Measurements from ENCODE around the gene RBM48. TPM values are rescaled to one million over a fixed set of nuclear protein-coding genes. Genes with fewer than 3 reads are reported as not detected.

Gene RBM48
- total RNA-seq, 1 experiment from 2014 or later: 14.6 TPM

GRCh38 chr7:92506363-92506762 lies 22.2 kb upstream of the RBM48 start:
- no peak for TF ChIP-seq YY1 (IDR thresholded peaks at IDR 0.05; ENCODE audit: extremely low read depth, insufficient replicate concordance, low read depth, low read length)
- no peak for TF ChIP-seq EZH2phosphoT487 (IDR thresholded peaks at IDR 0.05; ENCODE audit: borderline replicate concordance)
- no peak for TF ChIP-seq POLR2A (IDR thresholded peaks at IDR 0.05; ENCODE audit: borderline replicate concordance, extremely low read depth, insufficient read depth, insufficient read length)
- H3K79me2 ChIP-seq (ENCODE audit: insufficient read depth, low read length): no peaks in the 10 kb centered on the region
- ATAC-seq: no peak
- H3K27me3 ChIP-seq (ENCODE audit: insufficient read depth, low read length): no peaks in the 10 kb centered on the region
- RAD21 ChIA-PET (ENCODE audit: low non-redundant PET in 1 of 2, low total read pairs in 2 of 2, uncharacterized antibody in 2 of 2, unreplicated experiment in 2 of 2): no interaction called here
- H3K36me3 ChIP-seq (ENCODE audit: control insufficient read depth in 1 of 2, insufficient read depth in 2 of 2, low read length in 2 of 2): peaks cover 0 to 24% of the 10 kb centered on the region in 2 experiments; a peak in 2 of 4 replicates
- intact Hi-C loops (cut with micrococcal nuclease): no loop called here
- H3K9ac ChIP-seq (ENCODE audit: low read length): no peak overlapping the region
- no peaks in the 10 kb centered on the region for H4K20me1 ChIP-seq (ENCODE audit: insufficient read depth)
- CTCF ChIA-PET: no interaction called here
- H3K4me1 ChIP-seq (ENCODE audit: control insufficient read depth in 1 of 2, insufficient read depth in 2 of 2, low read length in 2 of 2): no peaks in the 10 kb centered on the region
- BruUV-seq (replicated peaks): no TSS peak
- H3K4me2 ChIP-seq (ENCODE audit: low read length): no peak overlapping the region
- no peak overlapping the region for H2AFZ ChIP-seq (ENCODE audit: low read depth, low read length, poor library complexity, severe bottlenecking)
- POLR2A ChIA-PET: no interaction called here
- no peak overlapping the region for H3K27ac ChIP-seq (ENCODE audit: low read depth, low read length)
- no peaks in the 10 kb centered on the region for H3K9me3 ChIP-seq (ENCODE audit: control insufficient read depth in 1 of 2, insufficient read depth in 1 of 2, low read depth in 1 of 2, low read length in 2 of 2)
- DNase-seq (ENCODE audit: low read depth, low spot score): no peak
- H3K4me3 ChIP-seq (replicated peaks in 1 of 2; ENCODE audit: low read depth in 1 of 2, low read length in 2 of 2): no peak overlapping the region
- no peaks in the 10 kb centered on the region for H3K9me2 ChIP-seq (ENCODE audit: insufficient read depth)

- CTCF ChIA-PET: no interaction called here
- TF ChIP-seq CBX3 (IDR thresholded peaks at IDR 0.05; ENCODE audit: low read depth) (no peak), JUND (IDR thresholded peaks at IDR 0.05) (no peak), CTCF (IDR thresholded peaks at IDR 0.05 in 2 of 3, conservative IDR thresholded peaks at IDR 0.05 in 1 of 3; ENCODE audit: borderline replicate concordance in 1 of 3, insufficient read depth in 1 of 3, low read depth in 2 of 3, low read length in 2 of 3) (no peak), ELF1 (IDR thresholded peaks at IDR 0.05; ENCODE audit: borderline replicate concordance, low read depth) (no peak), CEBPB (IDR thresholded peaks at IDR 0.05; ENCODE audit: low read depth) (no peak), EGR1 (IDR thresholded peaks at IDR 0.05; ENCODE audit: low read depth) (no peak), TCF7L2 (IDR thresholded peaks at IDR 0.05; ENCODE audit: borderline replicate concordance, extremely low read depth, insufficient read depth, insufficient read length) (no peak), ATF3 (IDR thresholded peaks at IDR 0.05) (no peak), ZBTB33 (IDR thresholded peaks at IDR 0.05; ENCODE audit: extremely low read depth, insufficient replicate concordance, low read length) (no peak), POLR2AphosphoS5 (IDR thresholded peaks at IDR 0.05; ENCODE audit: low read depth, low read length) (no peak), FOSL1 (IDR thresholded peaks at IDR 0.05; ENCODE audit: low read depth) (no peak), YY1 (IDR thresholded peaks at IDR 0.05; ENCODE audit: extremely low read depth, insufficient replicate concordance, low read depth, low read length) (no peak)
These were observed 19.6 kb upstream of the RBM48 start for GRCh38 chr7:92508946-92509345.

More at GRCh38 chr7:92508946-92509345, 19.6 kb upstream of the RBM48 start:
- Histone ChIP-seq H3K36me3 (ENCODE audit: control insufficient read depth in 1 of 2, insufficient read depth in 2 of 2, low read length in 2 of 2) (peaks cover 0 to 9% of the 10 kb centered on the region in 2 experiments; a peak in 2 of 4 replicates), H3K27ac (ENCODE audit: low read depth, low read length) (no peak overlapping the region), H2AFZ (ENCODE audit: low read depth, low read length, poor library complexity, severe bottlenecking) (no peak overlapping the region), H3K27me3 (ENCODE audit: insufficient read depth, low read length) (no peaks in the 10 kb centered on the region), H4K20me1 (ENCODE audit: insufficient read depth) (no peaks in the 10 kb centered on the region), H3K9me3 (ENCODE audit: control insufficient read depth in 1 of 2, insufficient read depth in 1 of 2, low read depth in 1 of 2, low read length in 2 of 2) (no peaks in the 10 kb centered on the region), H3K79me2 (ENCODE audit: insufficient read depth, low read length) (no peaks in the 10 kb centered on the region), H3K4me3 (replicated peaks in 1 of 2; ENCODE audit: low read depth in 1 of 2, low read length in 2 of 2) (no peak overlapping the region), H3K4me1 (ENCODE audit: control insufficient read depth in 1 of 2, insufficient read depth in 2 of 2, low read length in 2 of 2) (no peaks in the 10 kb centered on the region), H3K9me2 (ENCODE audit: insufficient read depth) (no peaks in the 10 kb centered on the region), H3K9ac (ENCODE audit: low read length) (no peak overlapping the region), H3K4me2 (ENCODE audit: low read length) (no peak overlapping the region)
- BruUV-seq (replicated peaks): no TSS peak
- RAD21 ChIA-PET (ENCODE audit: low non-redundant PET in 1 of 2, low total read pairs in 2 of 2, uncharacterized antibody in 2 of 2, unreplicated experiment in 2 of 2): no interaction called here
- POLR2A ChIA-PET: no interaction called here
- ATAC-seq (no peak), DNase-seq (ENCODE audit: low read depth, low spot score) (no peak)
- intact Hi-C loops (cut with micrococcal nuclease): no loop called here

Measured in HCT116 (cell line).